CD4-positive, alpha-beta T cell (primary cell): ENCODE measurements around the gene MLLT1. TPM values are rescaled to one million over a fixed set of nuclear protein-coding genes. Genes with fewer than 3 reads are reported as not detected.

Experiments
- ATAC-seq: fragments of 200-7000 bp; cut with Tn5 transposase; one replicate; pipeline ENCODE4 v1.10.0; 2022; ENCODE audit warnings: mild to moderate bottlenecking; ENCODE audit not compliant: poor library complexity
- CTCF ChIA-PET: fragments of 350-600 bp; sonication (Branson Sonifier 250); formaldehyde crosslinking; loops from one replicate; lab custom pipeline; 2021; ENCODE audit warnings: antibody characterized with exemption, inconsistent platforms; lab: Charles Lee
- POLR2A ChIA-PET: fragments of 350-600 bp; sonication (Branson Sonifier 250); formaldehyde crosslinking; loops from one replicate; lab custom pipeline; 2021; ENCODE audit warnings: antibody characterized with exemption, inconsistent platforms; lab: Charles Lee
- DNase-seq, 14 experiments: peaks; one replicate each; pipeline ENCODE4 v3.0.0-alpha.2; 2013 to 2020; ENCODE audit warnings: mixed read lengths in 2 of 14
- H3K27ac ChIP-seq, 2 donors: one replicate each; pipeline versions ENCODE4 v1.5.1 to v1.7.0; 2013; ENCODE audit warnings: low read length in 2 of 2, low read depth in 1 of 2, mild to moderate bottlenecking in 1 of 2
- H3K27me3 ChIP-seq, 2 experiments: 1 replicate in 1 of 2; 2 replicates in 1 of 2; pipeline versions ENCODE4 v1.6.1 to v1.7.0; 2013; ENCODE audit warnings: low read length in 2 of 2, control low read depth in 1 of 2, mild to moderate bottlenecking in 1 of 2, moderate library complexity in 1 of 2; ENCODE audit not compliant: insufficient read depth in 2 of 2, control insufficient read depth in 1 of 2
- H3K36me3 ChIP-seq: one replicate; pipeline ENCODE4 v1.6.1; 2013; ENCODE audit warnings: low read length, control low read depth; ENCODE audit not compliant: insufficient read depth
- H3K4me1 ChIP-seq: one replicate; pipeline ENCODE4 v1.6.1; 2013; ENCODE audit warnings: low read length, control low read depth; ENCODE audit not compliant: insufficient read depth
- H3K4me3 ChIP-seq: one replicate; pipeline ENCODE4 v1.5.1; 2013; ENCODE audit warnings: mild to moderate bottlenecking, low read length, moderate library complexity
- H3K9me3 ChIP-seq, 2 experiments: 1 replicate in 1 of 2; 2 replicates in 1 of 2; pipeline versions ENCODE4 v1.6.1 to v1.7.0; 2013; ENCODE audit warnings: low read length in 2 of 2, mild to moderate bottlenecking in 2 of 2, control low read depth in 1 of 2, moderate library complexity in 1 of 2; ENCODE audit not compliant: control insufficient read depth in 1 of 2, insufficient read depth in 1 of 2
- H3K27ac Mint-ChIP-seq: one replicate; pipeline ENCODE4 v1.8.0; 2020; ENCODE audit warnings: mixed read lengths
- H3K27me3 Mint-ChIP-seq: one replicate; pipeline ENCODE4 v1.8.0; 2021; ENCODE audit warnings: mixed read lengths
- H3K36me3 Mint-ChIP-seq: one replicate; pipeline ENCODE4 v1.8.0; 2021; ENCODE audit warnings: low read depth, mixed read lengths
- H3K4me1 Mint-ChIP-seq: one replicate; pipeline ENCODE4 v1.8.0; 2021; ENCODE audit warnings: low read depth, mixed read lengths
- H3K4me3 Mint-ChIP-seq: one replicate; pipeline ENCODE4 v1.8.0; 2020; ENCODE audit warnings: mild to moderate bottlenecking, mixed read lengths
- H3K9me3 Mint-ChIP-seq: one replicate; pipeline ENCODE4 v1.8.0; 2020; ENCODE audit warnings: mixed read lengths
- intact Hi-C, 2 experiments: fragments of 100-400 bp; cut with DNase I in 1 of 2; cut with micrococcal nuclease in 1 of 2; formaldehyde crosslinking; loops; one replicate each; pipeline versions ENCODE4 v1.15.1 to v1.9.0; 2023 to 2025; cut with DNase I, micrococcal nuclease
- total RNA-seq, 174 experiments: library from RNA in 2 of 174; stranded (reverse) in 2 of 174; gene quantifications; one replicate each; pipeline ENCODE4 v1.2.3 and lab custom pipeline; 2021 to 2026
- TF ChIP-seq, protein P1 (sequence below): fragments of 200-600 bp; IDR thresholded peaks from one replicate; pipeline ENCODE4 v1.8.0; 2022; ENCODE audit warnings: antibody characterized with exemption, mild to moderate bottlenecking

Gene MLLT1
- total RNA-seq, 2 experiments from 2014 or later: 18.3 to 22.1 TPM

DNA sequence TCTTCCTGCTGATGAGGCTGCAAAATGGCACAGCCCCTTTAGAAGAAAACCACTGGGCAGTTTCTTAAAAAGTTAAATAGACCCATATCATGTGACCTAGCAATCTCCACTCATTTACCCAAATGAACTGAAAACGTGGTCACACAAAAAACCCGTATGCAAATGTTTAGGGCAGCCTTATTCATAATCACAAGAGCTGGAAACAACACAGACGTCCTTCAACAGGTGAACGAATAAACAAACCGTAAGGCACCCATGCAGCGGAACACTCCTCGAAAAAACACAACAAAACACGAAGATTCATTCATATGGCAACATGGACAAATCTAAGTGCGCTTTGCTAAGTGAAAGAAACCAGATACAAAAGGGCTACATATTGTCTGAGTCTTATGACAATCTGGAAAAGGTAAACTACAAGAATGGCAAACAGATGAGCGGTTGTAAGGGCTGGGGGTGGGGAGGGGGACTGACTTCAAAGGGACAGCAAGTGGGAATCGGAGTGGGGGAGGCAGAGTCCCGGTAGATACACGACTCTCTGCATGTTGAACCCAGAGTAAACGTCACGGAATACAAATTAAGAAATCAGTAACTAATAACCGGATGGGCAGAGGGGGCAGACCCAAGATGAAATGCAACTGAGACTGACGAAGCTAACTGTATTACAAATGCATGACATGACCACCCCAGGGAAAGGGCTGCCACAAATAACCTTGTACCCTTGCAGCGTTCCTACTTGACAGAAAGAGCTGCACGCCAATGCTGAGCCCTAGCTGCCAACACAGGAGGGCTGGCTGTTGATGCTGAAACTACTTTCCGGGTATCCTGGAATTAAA is 33.4 kb downstream of the MLLT1 start:
- intact Hi-C loops: no loop called here
- Histone ChIP-seq H3K27ac (no peak overlapping the region), H3K27me3 (no peaks in the 10 kb centered on the region), H3K4me1 (peaks cover 15% of the 10 kb centered on the region), H3K4me3 (no peak overlapping the region), H3K36me3 (peaks cover 6% of the 10 kb centered on the region), H3K9me3 (no peaks in the 10 kb centered on the region)
- Mint-ChIP-seq H3K9me3 (no peaks in the 10 kb centered on the region), H3K36me3 (peaks cover 18% of the 10 kb centered on the region), H3K4me3 (no peak overlapping the region), H3K4me1 (peaks cover 46% of the 10 kb centered on the region), H3K27ac (no peak overlapping the region), H3K27me3 (no peaks in the 10 kb centered on the region)
- no peak for DNase-seq
- TF ChIP-seq, protein P1, sequence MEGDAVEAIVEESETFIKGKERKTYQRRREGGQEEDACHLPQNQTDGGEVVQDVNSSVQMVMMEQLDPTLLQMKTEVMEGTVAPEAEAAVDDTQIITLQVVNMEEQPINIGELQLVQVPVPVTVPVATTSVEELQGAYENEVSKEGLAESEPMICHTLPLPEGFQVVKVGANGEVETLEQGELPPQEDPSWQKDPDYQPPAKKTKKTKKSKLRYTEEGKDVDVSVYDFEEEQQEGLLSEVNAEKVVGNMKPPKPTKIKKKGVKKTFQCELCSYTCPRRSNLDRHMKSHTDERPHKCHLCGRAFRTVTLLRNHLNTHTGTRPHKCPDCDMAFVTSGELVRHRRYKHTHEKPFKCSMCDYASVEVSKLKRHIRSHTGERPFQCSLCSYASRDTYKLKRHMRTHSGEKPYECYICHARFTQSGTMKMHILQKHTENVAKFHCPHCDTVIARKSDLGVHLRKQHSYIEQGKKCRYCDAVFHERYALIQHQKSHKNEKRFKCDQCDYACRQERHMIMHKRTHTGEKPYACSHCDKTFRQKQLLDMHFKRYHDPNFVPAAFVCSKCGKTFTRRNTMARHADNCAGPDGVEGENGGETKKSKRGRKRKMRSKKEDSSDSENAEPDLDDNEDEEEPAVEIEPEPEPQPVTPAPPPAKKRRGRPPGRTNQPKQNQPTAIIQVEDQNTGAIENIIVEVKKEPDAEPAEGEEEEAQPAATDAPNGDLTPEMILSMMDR: no peak
- no peak for ATAC-seq
- CTCF ChIA-PET: no interaction called here
- POLR2A ChIA-PET: no interaction called here

DNA sequence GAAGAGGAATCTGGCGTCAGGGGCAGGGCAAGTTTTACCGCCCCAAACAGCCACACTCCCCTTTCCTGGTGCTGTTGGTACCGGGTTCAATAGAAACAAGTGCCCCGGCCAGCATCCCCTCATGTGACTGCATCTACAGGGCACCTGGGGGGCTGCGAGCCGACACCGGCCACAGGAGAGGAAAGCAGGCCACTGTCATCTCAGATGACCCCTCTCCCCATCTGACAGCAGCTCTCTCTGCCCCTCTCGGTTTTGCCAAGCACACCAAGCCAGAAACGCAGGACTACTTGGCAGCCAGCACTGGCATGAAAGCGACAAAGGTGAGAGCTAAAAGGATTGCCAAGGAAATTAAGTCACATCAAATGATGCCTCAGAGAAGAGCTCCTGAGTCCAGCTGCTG is 37.1 kb downstream of the MLLT1 start:
- CTCF ChIA-PET: no interaction called here

DNA sequence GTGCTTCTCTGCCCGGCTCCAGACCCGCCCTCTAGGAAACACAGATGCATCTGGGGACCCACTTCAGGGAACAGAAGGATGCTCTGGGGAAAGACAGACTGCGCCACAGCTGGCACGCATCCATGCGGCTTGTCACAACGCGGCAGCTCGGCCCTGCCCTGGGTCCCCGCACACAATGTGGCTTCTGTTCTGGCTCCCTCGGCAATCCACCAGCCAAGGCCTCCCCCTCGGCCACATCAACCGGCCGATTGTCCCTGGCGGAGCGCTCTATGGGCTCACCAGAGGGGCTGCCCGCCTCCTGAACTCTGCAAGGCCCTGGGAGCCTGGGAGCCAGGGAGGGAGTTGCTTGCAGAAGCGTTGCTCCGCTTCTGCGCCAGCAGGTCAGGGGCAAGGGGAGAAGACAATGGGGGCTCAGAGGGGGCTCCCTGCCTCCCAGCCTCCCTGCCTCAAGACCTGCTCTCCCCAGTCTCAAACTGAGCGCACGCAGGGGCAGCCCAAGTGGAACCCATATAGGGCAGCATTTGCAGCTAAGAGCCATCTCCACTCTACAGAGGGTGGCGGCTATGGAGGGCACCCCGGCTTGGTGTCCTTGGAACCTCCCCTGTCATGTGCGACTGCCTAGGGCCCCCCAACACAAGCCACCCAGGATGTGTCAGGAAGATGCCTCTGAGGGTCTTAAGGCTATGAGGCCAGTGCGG is 37.9 kb downstream of the MLLT1 start:
- ChIA-PET POLR2A (no interaction called here), CTCF (no interaction called here)
- peaks cover 42% of the 10 kb centered on the region for H3K4me1 ChIP-seq
- H3K9me3 ChIP-seq: no peaks in the 10 kb centered on the region
- H3K4me1 Mint-ChIP-seq: peaks cover 48% of the 10 kb centered on the region
- DNase-seq (peak in 1 of 14 experiments; percentile 7), ATAC-seq (no peak)
- TF ChIP-seq, protein P1: no peak
- peaks cover 13% of the 10 kb centered on the region for H3K36me3 Mint-ChIP-seq
- no peak overlapping the region for H3K27ac ChIP-seq
- H3K36me3 ChIP-seq: no peaks in the 10 kb centered on the region
- intact Hi-C loops: no loop called here
- no peak overlapping the region for H3K27ac Mint-ChIP-seq
- no peaks in the 10 kb centered on the region for H3K27me3 ChIP-seq
- no peaks in the 10 kb centered on the region for H3K27me3 Mint-ChIP-seq
- no peaks in the 10 kb centered on the region for H3K9me3 Mint-ChIP-seq
- no peak overlapping the region for H3K4me3 ChIP-seq
- no peak overlapping the region for H3K4me3 Mint-ChIP-seq

More for the DNA sequence above, 37.1 kb downstream of the MLLT1 start:
- H3K4me1 Mint-ChIP-seq: peaks cover 49% of the 10 kb centered on the region
- DNase-seq: peak in 1 of 14 experiments; percentile 8
- H3K4me3 Mint-ChIP-seq: no peak overlapping the region
- Histone ChIP-seq H3K27ac (no peak overlapping the region), H3K4me1 (peaks cover 42% of the 10 kb centered on the region), H3K9me3 (no peaks in the 10 kb centered on the region), H3K27me3 (no peaks in the 10 kb centered on the region), H3K36me3 (peaks cover 2% of the 10 kb centered on the region), H3K4me3 (no peak overlapping the region)
- TF ChIP-seq, protein P1: no peak
- no peaks in the 10 kb centered on the region for H3K27me3 Mint-ChIP-seq
- no peak overlapping the region for H3K27ac Mint-ChIP-seq
- ATAC-seq: no peak
- intact Hi-C loops: no loop called here
- POLR2A ChIA-PET: no interaction called here
- no peaks in the 10 kb centered on the region for H3K9me3 Mint-ChIP-seq
- peaks cover 18% of the 10 kb centered on the region for H3K36me3 Mint-ChIP-seq
